Measurements from ENCODE around the gene RPL28. TPM values are rescaled to one million over a fixed set of nuclear protein-coding genes. Genes with fewer than 3 reads are reported as not detected.
"Not testable (repeated sequence)": the region's sequence is repeated elsewhere in the genome, so short reads cannot be mapped to it uniquely, and the experiment has no call there.

Gene RPL28
- total RNA-seq, 1 experiment from 2014 or later: 2,816 TPM

DNA sequence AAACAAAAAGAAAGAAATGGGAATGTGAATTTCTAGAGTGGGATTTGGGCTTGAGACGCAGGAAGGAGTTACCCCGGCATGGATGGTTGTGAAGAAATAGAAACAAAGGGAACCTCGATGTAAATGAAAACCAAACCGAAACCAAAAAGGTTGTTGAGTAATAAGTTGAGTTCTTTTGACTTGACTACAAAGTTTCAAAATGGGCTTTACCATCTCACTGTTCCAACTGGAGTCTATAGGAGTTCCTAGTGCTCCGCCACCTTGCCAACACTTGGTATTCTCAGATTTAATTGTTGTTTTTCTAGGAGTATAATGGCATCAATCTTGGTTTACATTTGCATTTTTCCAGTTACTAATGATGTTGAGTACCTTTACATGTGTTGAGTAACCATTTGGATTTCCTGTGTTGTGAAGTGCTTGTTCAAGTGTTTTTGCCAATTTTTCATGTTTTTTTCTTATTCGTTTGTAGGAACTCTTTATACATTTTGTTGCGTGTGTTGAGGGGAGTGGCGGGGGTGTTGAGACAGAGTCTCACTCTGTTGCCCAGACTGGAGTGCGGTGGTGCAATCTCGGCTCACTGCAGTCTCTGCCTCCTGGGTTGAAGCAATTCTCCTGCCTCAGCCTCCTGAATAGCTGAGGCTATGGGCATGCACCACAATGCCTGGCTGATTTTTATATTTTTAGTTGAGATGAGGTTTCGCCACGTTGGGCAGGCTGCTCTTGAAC is 12.6 kb downstream of the RPL28 start:
- H3K9me3 Mint-ChIP-seq (ENCODE audit: unreplicated experiment): no peaks in the 10 kb centered on the region
- peaks cover 19% of the 10 kb centered on the region for H3K36me3 Mint-ChIP-seq (ENCODE audit: insufficient read depth, unreplicated experiment)
- CTCF ChIA-PET: interaction anchor here (1.3 kb wide), 1 partner anchor 55 kb away, joined by 4 read pairs; no protein-coding TSS in a partner anchor
- DNase-seq (ENCODE audit: unreplicated experiment): no peak
- H3K4me1 Mint-ChIP-seq (ENCODE audit: insufficient read depth, unreplicated experiment): peaks cover 4% of the 10 kb centered on the region
- intact Hi-C loops (cut with micrococcal nuclease): no loop called here
- no peak overlapping the region for H3K27ac Mint-ChIP-seq (ENCODE audit: low read depth, unreplicated experiment)
- no TSS peak for BruUV-seq (replicated peaks)
- TF ChIP-seq CTCF (IDR thresholded peaks at IDR 0.05; ENCODE audit: unreplicated experiment): no peak
- H3K4me3 Mint-ChIP-seq (ENCODE audit: unreplicated experiment): no peak overlapping the region
- POLR2A ChIA-PET: interaction anchor here (0.7 to 2.7 kb wide), 6 partner anchors 9 to 280 kb away, joined by 3 to 8 read pairs (median 6); partner anchors contain the start of genes TMEM238 and UBE2S
- no peaks in the 10 kb centered on the region for H3K27me3 Mint-ChIP-seq (ENCODE audit: insufficient read depth, unreplicated experiment)

DNA sequence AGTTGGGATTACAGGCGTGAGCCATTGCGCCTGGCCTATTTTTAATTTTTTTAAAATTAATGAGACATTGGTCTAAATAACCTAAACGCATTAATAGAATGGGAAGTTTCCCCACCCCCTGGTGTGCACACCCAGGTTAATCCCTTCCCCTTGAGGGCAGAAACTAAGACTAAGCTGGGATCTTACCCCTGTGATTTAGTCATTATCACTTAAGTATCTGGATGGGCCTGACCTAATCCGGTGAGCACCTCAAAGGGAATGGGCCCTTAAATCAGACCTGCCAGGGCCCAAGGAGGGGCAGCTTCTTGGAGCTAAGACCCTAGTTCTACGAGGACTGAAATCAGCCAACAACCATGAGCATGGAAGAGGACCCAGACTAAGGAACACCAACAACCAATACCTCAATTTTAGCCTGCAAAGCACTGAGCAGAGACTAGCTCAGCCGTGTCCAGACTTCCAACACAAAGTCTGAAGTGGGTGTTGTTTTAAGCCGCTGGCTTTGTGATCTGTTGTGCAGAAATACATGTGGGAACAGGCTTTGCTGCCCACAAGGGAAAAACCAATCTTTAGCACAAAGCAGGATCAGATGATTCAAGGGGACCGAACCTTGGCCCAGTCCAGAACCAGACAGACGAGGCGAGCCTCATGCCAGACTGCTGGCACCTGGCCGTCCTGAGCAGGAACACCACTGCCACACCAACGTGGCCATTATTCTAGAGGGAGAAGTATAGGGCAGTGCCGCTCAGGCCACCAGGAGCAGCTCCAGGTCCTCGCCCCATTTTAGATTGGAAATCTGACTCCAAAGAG is 14.8 kb downstream of the RPL28 start:
- Mint-ChIP-seq H3K36me3 (ENCODE audit: insufficient read depth, unreplicated experiment) (peaks cover 37% of the 10 kb centered on the region), H3K27ac (ENCODE audit: low read depth, unreplicated experiment) (no peak overlapping the region)
- no peak for DNase-seq (ENCODE audit: unreplicated experiment)

GRCh38 chr19:55401390-55401789 is 15.7 kb downstream of the RPL28 start:
- H3K9me3 Mint-ChIP-seq (ENCODE audit: unreplicated experiment); H3K27me3 Mint-ChIP-seq (ENCODE audit: insufficient read depth, unreplicated experiment); H3K4me3 Mint-ChIP-seq (ENCODE audit: unreplicated experiment); DNase-seq (ENCODE audit: unreplicated experiment); H3K27ac Mint-ChIP-seq (ENCODE audit: low read depth, unreplicated experiment); intact Hi-C loops (cut with micrococcal nuclease); BruUV-seq (replicated peaks); POLR2A ChIA-PET: not testable (repeated sequence)
- CTCF ChIA-PET: interaction anchor here (0.7 to 1.6 kb wide), 2 partner anchors 13 to 99 kb away, joined by 4 read pairs; no protein-coding TSS in a partner anchor
- Mint-ChIP-seq H3K4me1 (ENCODE audit: insufficient read depth, unreplicated experiment) (peaks cover 16% of the 10 kb centered on the region), H3K36me3 (ENCODE audit: insufficient read depth, unreplicated experiment) (peaks cover 46% of the 10 kb centered on the region)

More for the DNA sequence above, 14.8 kb downstream of the RPL28 start:
- H3K4me3 Mint-ChIP-seq (ENCODE audit: unreplicated experiment): no peak overlapping the region
- no peaks in the 10 kb centered on the region for H3K27me3 Mint-ChIP-seq (ENCODE audit: insufficient read depth, unreplicated experiment)
- TF ChIP-seq CTCF (IDR thresholded peaks at IDR 0.05; ENCODE audit: unreplicated experiment): no peak
- H3K4me1 Mint-ChIP-seq (ENCODE audit: insufficient read depth, unreplicated experiment): peaks cover 7% of the 10 kb centered on the region
- CTCF ChIA-PET: interaction anchor here (0.7 to 1.6 kb wide), 3 partner anchors 12 to 99 kb away, joined by 3 to 4 read pairs (median 4); no protein-coding TSS in a partner anchor
- H3K9me3 Mint-ChIP-seq (ENCODE audit: unreplicated experiment): no peaks in the 10 kb centered on the region
- no TSS peak for BruUV-seq (replicated peaks)
- intact Hi-C loops (cut with micrococcal nuclease): no loop called here
- POLR2A ChIA-PET: interaction anchor here (1.1 to 2.7 kb wide), 5 partner anchors 9 to 143 kb away, joined by 3 to 7 read pairs (median 4); no protein-coding TSS in a partner anchor

DNA sequence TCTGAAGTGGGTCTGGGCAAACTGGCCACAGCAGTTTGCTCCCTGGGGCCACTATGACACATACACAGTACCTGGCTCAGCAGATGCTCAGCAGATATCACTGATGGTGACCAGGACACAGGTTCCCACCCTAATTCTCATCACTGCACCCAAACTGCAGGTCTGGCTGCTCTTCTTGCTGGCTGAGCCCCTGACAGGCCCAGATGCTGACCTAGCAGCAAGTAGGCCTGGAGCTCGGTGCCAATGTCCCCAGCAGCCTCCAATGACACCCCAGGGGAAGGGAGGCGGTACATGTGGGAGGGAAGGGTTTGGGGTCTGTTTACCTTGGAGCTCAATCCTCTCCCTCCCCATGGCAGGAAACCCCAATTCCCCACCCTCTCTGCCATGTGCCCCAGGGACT is 16.8 kb downstream of the RPL28 start:
- Mint-ChIP-seq H3K4me1 (ENCODE audit: insufficient read depth, unreplicated experiment) (peaks cover 21% of the 10 kb centered on the region), H3K27me3 (ENCODE audit: insufficient read depth, unreplicated experiment) (no peaks in the 10 kb centered on the region), H3K36me3 (ENCODE audit: insufficient read depth, unreplicated experiment) (peaks cover 53% of the 10 kb centered on the region), H3K9me3 (ENCODE audit: unreplicated experiment) (no peaks in the 10 kb centered on the region), H3K27ac (ENCODE audit: low read depth, unreplicated experiment) (no peak overlapping the region), H3K4me3 (ENCODE audit: unreplicated experiment) (no peak overlapping the region)
- no peak for TF ChIP-seq CTCF (IDR thresholded peaks at IDR 0.05; ENCODE audit: unreplicated experiment)
- intact Hi-C loops (cut with micrococcal nuclease): no loop called here
- ChIA-PET CTCF (interaction anchor here (0.9 to 1.1 kb wide), 4 partner anchors 16 to 111 kb away, joined by 3 to 5 read pairs (median 4); no protein-coding TSS in a partner anchor), POLR2A (interaction anchor here (0.6 to 1.1 kb wide), 2 partner anchors 8 to 15 kb away, joined by 3 read pairs; no protein-coding TSS in a partner anchor)
- DNase-seq (ENCODE audit: unreplicated experiment): no peak
- BruUV-seq (replicated peaks): no TSS peak
